ENCODE measurements around the gene PKIB.

Gene PKIB

GRCh38 chr6:122749451-122750050 is 139.3 kb downstream of the PKIB start:
- no peak for DNase-seq

GRCh38 chr6:122751326-122751725 is 141.1 kb downstream of the PKIB start:
- no peak for DNase-seq

GRCh38 chr6:122752459-122752858 is 142.3 kb downstream of the PKIB start:
- no peak for DNase-seq

GRCh38 chr6:122753000-122753687 is 142.9 kb downstream of the PKIB start:
- no peak for DNase-seq

- DNase-seq = no peak
Observed at GRCh38 chr6:122753688-122754056, 143.5 kb downstream of the PKIB start.

- no peak for DNase-seq
Observed at GRCh38 chr6:122754191-122754731, 144.1 kb downstream of the PKIB start.

GRCh38 chr6:122755901-122756300 is 145.7 kb downstream of the PKIB start:
- no peak for DNase-seq

- no peak for DNase-seq
Observed at GRCh38 chr6:122758927-122759334, 148.7 kb downstream of the PKIB start.

GRCh38 chr6:122760330-122760729 is 150.1 kb downstream of the PKIB start:
- DNase-seq = no peak

- DNase-seq = no peak
Observed at GRCh38 chr6:122766256-122766655, 156.1 kb downstream of the PKIB start.

GRCh38 chr6:122770835-122771601 is 160.8 kb downstream of the PKIB start:
- DNase-seq = peak; percentile 88

- DNase-seq = no peak
Observed at GRCh38 chr6:122772724-122773415, 162.7 kb downstream of the PKIB start.

All from SIG-M5 (cell line).